ENCODE measurements around the gene PRKCA.

The PRKCA gene

GRCh38 chr17:66448026-66448639 is 145.7 kb downstream of the PRKCA start:
- TF ChIP-seq MAX (IDR thresholded peaks at IDR 0.05; ENCODE audit: low read depth, low read length), result no peak
- TF ChIP-seq MYC (IDR thresholded peaks at IDR 0.05; ENCODE audit: low read depth, low read length), result no peak
- no peak for TF ChIP-seq POLR2A (IDR thresholded peaks at IDR 0.05; ENCODE audit: extremely low read depth, insufficient read length)
- no peak for TF ChIP-seq CTCF (IDR thresholded peaks at IDR 0.05; ENCODE audit: low read depth, low read length)
- no peak overlapping the region for H3K4me3 ChIP-seq (ENCODE audit: low read depth, low read length)
- DNase-seq (ENCODE audit: low read depth), result no peak

- H3K4me3 ChIP-seq (ENCODE audit: low read depth, low read length), result no peak overlapping the region
- TF ChIP-seq CTCF (IDR thresholded peaks at IDR 0.05; ENCODE audit: low read depth, low read length), result no peak
- no peak for TF ChIP-seq POLR2A (IDR thresholded peaks at IDR 0.05; ENCODE audit: extremely low read depth, insufficient read length)
- TF ChIP-seq MAX (IDR thresholded peaks at IDR 0.05; ENCODE audit: low read depth, low read length), result no peak
- no peak for TF ChIP-seq MYC (IDR thresholded peaks at IDR 0.05; ENCODE audit: low read depth, low read length)
These were observed 147.1 kb downstream of the PRKCA start for GRCh38 chr17:66449418-66449977.

GRCh38 chr17:66450008-66450851 is 147.8 kb downstream of the PRKCA start:
- no peak for DNase-seq (ENCODE audit: low read depth)
- TF ChIP-seq MYC (IDR thresholded peaks at IDR 0.05; ENCODE audit: low read depth, low read length) (no peak), POLR2A (IDR thresholded peaks at IDR 0.05; ENCODE audit: extremely low read depth, insufficient read length) (no peak), CTCF (IDR thresholded peaks at IDR 0.05; ENCODE audit: low read depth, low read length) (no peak), MAX (IDR thresholded peaks at IDR 0.05; ENCODE audit: low read depth, low read length) (no peak)
- no peak overlapping the region for H3K4me3 ChIP-seq (ENCODE audit: low read depth, low read length)

More at GRCh38 chr17:66449418-66449977, 147.1 kb downstream of the PRKCA start:
- DNase-seq (ENCODE audit: low read depth), result no peak

- no peak for TF ChIP-seq CTCF (IDR thresholded peaks at IDR 0.05; ENCODE audit: low read depth, low read length)
- TF ChIP-seq MYC (IDR thresholded peaks at IDR 0.05; ENCODE audit: low read depth, low read length), result no peak
- TF ChIP-seq POLR2A (IDR thresholded peaks at IDR 0.05; ENCODE audit: extremely low read depth, insufficient read length), result no peak
- no peak for TF ChIP-seq MAX (IDR thresholded peaks at IDR 0.05; ENCODE audit: low read depth, low read length)
- DNase-seq (ENCODE audit: low read depth), result no peak
- no peak overlapping the region for H3K4me3 ChIP-seq (ENCODE audit: low read depth, low read length)
These were observed 148.4 kb downstream of the PRKCA start for GRCh38 chr17:66450852-66451158.

GRCh38 chr17:66451188-66452149 is 149.1 kb downstream of the PRKCA start:
- TF ChIP-seq CTCF (IDR thresholded peaks at IDR 0.05; ENCODE audit: low read depth, low read length), result no peak
- TF ChIP-seq MAX (IDR thresholded peaks at IDR 0.05; ENCODE audit: low read depth, low read length), result no peak
- TF ChIP-seq POLR2A (IDR thresholded peaks at IDR 0.05; ENCODE audit: extremely low read depth, insufficient read length), result no peak
- no peak for TF ChIP-seq MYC (IDR thresholded peaks at IDR 0.05; ENCODE audit: low read depth, low read length)
- DNase-seq (ENCODE audit: low read depth), result peak; percentile 25
- no peak overlapping the region for H3K4me3 ChIP-seq (ENCODE audit: low read depth, low read length)

Measured in NB4 (cell line).